Astrocyte of the cerebellum (primary cell): ENCODE data around the gene SOX5.
"Not testable (repeated sequence)": the region's sequence is repeated elsewhere in the genome, so short reads cannot be mapped to it uniquely, and the experiment has no call there.

Experiments
- DNase-seq: peaks from one replicate; pipeline ENCODE4 v3.0.0-alpha.2; 2011; ENCODE audit warnings: low read depth
- H3K4me3 ChIP-seq: 2 replicates; pipeline ENCODE4 v1.5.1; 2011; ENCODE audit warnings: mild to moderate bottlenecking, low read depth, low read length, moderate library complexity
- in situ Hi-C: cut with HindIII; loops from 2 replicates; pipeline ENCODE4 v1.10.0; 2017; ENCODE audit warnings: low sequenced_read_pairs
- TF ChIP-seq, protein P1 (sequence below): IDR thresholded peaks from 2 replicates; pipeline ENCODE4 v1.5.1; 2012; ENCODE audit warnings: low read length, low read depth, moderate library complexity, mild to moderate bottlenecking; ENCODE audit errors: missing control alignments

The SOX5 gene

GRCh38 chr12:23726646-23727045 lies 222.8 kb downstream of the SOX5 start:
- no peak overlapping the region for H3K4me3 ChIP-seq
- no peak for DNase-seq
- in situ Hi-C loops: no loop called here
- TF ChIP-seq, protein P1, sequence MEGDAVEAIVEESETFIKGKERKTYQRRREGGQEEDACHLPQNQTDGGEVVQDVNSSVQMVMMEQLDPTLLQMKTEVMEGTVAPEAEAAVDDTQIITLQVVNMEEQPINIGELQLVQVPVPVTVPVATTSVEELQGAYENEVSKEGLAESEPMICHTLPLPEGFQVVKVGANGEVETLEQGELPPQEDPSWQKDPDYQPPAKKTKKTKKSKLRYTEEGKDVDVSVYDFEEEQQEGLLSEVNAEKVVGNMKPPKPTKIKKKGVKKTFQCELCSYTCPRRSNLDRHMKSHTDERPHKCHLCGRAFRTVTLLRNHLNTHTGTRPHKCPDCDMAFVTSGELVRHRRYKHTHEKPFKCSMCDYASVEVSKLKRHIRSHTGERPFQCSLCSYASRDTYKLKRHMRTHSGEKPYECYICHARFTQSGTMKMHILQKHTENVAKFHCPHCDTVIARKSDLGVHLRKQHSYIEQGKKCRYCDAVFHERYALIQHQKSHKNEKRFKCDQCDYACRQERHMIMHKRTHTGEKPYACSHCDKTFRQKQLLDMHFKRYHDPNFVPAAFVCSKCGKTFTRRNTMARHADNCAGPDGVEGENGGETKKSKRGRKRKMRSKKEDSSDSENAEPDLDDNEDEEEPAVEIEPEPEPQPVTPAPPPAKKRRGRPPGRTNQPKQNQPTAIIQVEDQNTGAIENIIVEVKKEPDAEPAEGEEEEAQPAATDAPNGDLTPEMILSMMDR: no peak

DNA sequence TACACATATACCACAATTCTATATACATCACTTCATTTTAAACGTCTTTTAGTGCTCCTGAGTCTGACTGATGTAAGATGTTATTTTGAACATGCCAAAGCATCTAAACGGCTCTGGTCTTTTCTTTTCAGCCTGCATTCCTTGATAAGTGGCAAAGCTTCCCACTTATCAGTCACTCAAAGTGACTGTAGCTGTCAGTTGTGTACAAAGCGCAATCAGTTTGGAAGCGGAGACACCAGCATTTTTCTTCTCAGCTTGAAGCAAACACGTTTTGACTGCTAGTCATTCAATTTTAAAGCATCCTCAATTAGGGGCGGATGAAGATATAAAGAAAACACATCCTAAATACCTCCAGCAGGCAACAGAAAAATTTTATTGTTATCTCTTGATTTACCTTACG lies 226.8 kb downstream of the SOX5 start:
- no peak overlapping the region for H3K4me3 ChIP-seq
- in situ Hi-C loops: no loop called here
- no peak for DNase-seq
- TF ChIP-seq, protein P1: no peak

DNA sequence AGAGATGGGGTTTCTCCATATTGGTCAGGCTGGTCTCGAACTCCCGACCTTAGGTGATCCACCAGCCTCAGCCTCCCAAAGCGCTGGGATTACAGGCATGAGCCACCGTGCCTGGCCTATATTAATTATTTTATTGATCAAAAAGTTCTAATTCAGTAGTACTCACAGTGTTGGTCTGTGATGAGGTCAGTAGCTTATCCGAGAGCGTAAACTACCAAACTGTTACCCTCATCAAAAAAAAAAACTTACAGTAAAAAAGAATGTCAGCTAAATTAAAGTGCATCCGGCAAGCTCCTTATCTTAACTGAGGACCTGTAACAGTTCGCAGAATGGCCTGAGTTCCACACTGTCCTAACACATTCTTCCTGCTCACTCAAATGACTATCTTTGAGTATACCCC lies 228.2 kb downstream of the SOX5 start:
- no peak for DNase-seq
- in situ Hi-C loops: no loop called here
- no peak overlapping the region for H3K4me3 ChIP-seq
- TF ChIP-seq, protein P1: no peak

GRCh38 chr12:23719493-23719892 lies 230.0 kb downstream of the SOX5 start:
- in situ Hi-C loops: no loop called here
- TF ChIP-seq, protein P1: no peak
- no peak overlapping the region for H3K4me3 ChIP-seq
- no peak for DNase-seq

DNA sequence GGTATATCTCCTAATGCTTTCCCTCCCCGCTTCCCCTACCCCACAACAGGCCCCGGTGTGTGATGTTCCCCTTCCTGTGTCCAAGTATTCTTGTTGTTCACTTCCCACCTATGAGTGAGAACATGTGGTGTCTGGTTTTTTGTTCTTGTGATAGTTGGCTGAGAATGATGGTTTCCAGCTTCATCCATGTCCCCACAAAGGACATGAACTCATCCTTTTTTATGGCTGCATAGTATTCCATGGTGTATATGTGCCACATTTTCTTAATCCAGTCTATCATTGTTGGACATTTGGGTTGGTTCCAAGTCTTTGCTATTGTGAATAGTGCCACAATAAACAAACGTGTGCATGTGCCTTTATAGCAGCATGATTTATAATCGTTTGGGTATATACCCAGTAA lies 239.1 kb downstream of the SOX5 start:
- in situ Hi-C loops, H3K4me3 ChIP-seq, DNase-seq: not testable (repeated sequence)

GRCh38 chr12:23708185-23708837 lies 241.2 kb downstream of the SOX5 start:
- H3K4me3 ChIP-seq: no peak overlapping the region
- in situ Hi-C loops: no loop called here
- TF ChIP-seq, protein P1: no peak
- DNase-seq: no peak

DNA sequence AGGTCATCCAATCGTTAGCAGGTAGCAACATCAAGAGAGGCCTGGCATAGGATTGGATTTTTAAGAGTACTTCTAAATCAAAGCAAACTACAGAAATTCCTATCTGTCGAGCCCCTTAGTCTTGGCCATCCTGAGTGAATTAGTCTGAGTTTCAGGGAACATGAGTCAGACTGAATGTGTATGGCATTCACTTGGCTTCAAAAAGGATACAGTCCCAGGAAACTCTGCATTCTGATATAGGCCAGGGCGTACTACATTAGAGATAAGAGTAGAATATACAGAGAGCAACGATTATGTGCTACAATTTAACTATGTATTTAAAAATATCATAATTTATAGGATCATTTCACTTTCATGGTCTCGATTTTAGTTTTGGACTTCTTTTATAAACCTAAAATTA lies 242.2 kb downstream of the SOX5 start:
- in situ Hi-C loops: no loop called here
- TF ChIP-seq, protein P1: no peak
- H3K4me3 ChIP-seq: no peak overlapping the region
- DNase-seq: no peak
